Left lobe of liver (tissue), 2 donors: ENCODE data around the gene NDUFS8. TPM values are rescaled to one million over a fixed set of nuclear protein-coding genes. Genes with fewer than 3 reads are reported as not detected.

Experiments
- ATAC-seq: fragments of 200-7000 bp; cut with Tn5 transposase; one replicate; pipeline ENCODE4 v1.9.1; 2020; ENCODE audit warnings: mild to moderate bottlenecking, moderate library complexity
- DNase-seq: peaks from one replicate; pipeline ENCODE4 v3.0.0-alpha.2; 2020; ENCODE audit warnings: low spot score
- total RNA-seq: library from RNA; stranded (reverse); gene quantifications from one replicate; pipeline ENCODE4 v1.2.1, GENCODE V29; 2021
- donor health status: DM: no; HTN: no; CAD: no; lungs with moderate emphysema.
- donor health status: DM: no; HTN: yes; CAD: no.

NDUFS8 gene
- total RNA-seq, 1 donor from 2014 or later = 104 TPM

DNA sequence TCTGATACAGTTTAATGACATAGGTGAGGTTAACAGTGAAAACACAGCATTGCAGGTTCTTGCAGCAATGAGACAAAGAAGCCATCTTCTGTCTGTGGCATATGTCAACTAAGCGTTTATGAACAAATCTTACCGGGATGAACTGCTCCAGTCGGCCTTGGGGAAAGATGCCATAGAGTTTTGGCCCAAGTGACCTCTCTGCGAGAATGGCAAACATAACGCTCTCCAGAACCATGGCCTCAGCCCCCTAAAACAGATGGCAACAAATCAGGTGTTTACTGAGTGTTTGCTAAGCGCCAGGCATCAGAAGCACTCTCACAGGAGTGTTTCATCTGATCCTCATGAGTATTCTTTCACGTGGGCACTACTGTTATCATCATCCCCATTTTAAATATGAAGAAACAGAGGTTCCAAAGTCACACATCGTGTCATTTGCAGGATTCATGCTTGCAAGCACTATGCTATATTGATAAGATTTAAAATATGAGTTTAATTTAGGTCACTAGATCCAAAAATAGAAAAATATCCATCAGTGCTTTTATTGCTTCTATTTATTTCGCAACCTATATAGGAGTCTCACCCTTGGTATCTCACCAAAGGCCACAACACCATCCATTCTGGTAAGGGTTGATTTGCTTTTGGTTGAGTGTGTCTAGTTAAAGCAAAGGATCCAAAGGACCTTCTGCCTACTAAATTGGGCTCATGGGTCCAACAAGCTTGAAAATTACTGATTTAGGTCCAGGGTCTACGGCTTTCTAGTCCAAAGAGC, 44.3 kb downstream of the NDUFS8 start:
- peak; percentile 47 for DNase-seq
- peak; percentile 63 for ATAC-seq

DNA sequence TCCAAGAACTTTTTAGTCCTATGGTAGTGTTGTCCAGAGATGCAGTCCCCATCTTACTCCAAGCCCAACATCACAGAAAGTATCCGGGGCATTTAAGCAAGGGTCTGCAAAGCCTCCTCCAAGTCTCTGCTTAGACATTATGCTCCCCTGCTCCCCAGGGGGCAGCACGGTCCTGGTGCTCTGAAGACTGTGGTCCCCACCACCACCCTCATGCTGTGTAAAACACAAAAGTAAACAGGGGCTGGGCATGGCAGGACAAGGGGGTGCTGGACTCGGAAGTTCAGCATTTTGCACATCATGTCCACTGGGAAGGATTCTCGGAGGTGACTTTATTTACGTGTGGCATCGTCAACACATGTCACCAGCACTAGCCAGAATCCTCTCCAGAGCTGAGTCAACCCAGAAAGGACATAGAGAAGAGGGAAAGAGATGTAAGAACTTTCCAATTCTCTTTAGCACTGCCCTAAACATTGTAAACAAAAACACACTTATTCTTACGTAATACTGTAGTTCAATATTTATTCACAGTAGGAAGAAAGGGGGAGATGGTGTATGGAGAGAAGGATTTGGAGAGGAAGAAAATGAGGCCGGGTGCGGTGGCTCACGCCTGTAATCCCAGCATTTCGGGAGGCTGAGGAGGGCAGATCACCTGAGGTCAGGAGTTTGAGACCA, 46.0 kb downstream of the NDUFS8 start:
- ATAC-seq (peak; percentile 33), DNase-seq (no peak)

DNA sequence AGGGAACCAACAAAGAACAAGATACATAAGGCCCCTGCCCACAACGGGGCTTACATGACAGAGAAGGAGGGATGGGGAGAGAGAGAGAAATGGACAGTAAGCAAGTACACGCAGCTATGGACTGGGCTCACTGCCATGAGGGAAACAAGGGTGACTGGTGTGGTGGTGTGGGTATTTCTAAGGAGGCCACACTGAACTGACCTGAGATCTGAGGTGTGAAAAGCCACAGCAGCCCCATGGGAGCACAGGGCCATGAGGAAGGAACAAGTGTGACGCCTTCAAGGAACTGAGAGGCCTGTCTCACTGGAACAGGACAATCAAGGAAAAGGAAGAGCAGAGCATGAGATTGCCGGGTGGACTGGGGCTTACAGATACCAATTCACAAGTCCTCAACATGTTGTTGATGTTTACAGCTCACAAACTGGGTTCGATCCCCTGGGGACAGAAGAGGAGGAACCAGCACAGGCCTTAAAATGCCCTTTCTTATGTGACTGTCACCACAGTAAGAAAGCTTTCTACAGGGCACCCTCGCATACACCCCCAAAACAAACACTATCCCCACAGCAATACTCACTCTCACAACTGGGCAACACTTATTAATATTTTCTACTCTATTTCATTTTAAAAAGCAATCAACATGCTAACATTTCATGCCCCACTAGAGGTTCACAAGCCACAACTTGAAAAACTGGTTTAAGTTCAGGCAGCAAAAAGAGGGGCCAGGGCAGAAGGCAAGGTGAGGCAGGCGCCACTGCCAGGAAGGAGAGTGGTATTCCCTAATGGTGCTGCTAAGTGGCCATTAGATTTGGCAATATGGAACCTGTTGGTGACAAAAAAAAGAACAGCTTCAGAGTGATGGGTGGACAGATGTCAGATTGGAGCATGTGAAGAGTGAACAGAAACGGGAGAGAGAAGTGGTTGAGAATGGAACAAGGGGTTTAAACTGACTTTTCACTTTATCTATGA, 47.4 kb downstream of the NDUFS8 start:
- DNase-seq (no peak), ATAC-seq (peak; percentile 8)

DNA sequence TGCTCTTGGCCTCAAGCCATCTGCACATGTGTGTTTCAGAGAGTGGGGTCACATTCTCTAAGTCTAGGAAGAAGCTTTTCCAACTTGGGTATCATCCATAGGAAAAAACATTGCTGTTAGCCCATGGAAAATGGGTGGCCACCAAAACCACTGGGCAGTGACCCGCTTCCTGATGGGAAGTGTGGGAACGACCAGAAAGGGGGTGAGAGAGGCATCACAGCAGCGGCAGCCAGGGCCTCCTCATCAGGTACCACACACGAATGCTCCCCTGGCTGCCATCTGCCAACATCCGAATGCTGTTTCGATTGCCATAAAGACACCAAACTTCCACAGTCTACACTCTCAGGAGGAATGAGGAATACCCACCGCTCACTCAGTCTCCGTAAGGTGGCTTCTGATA, 50.4 kb downstream of the NDUFS8 start:
- no peak for DNase-seq
- no peak for ATAC-seq

DNA sequence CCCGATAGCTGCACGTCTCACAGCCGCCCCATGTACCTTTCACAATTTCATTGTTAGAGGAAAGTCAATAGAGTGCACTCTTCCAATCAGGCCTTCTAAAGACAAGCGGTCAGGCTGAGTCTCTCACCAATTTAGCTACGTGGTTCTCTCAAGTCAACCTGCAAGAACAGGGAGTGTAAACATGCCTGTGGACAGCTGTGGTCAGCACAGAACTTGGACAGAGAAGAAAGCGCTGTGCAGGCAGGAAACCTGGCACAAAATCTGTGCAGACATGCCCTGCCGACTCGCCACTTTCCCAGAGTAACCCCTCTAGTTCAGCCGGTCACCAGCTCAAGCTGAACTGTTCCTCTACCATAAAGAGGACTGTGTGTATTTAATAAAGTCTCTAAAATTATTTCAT, 51.2 kb downstream of the NDUFS8 start:
- DNase-seq (peak; percentile 76), ATAC-seq (peak; percentile 94)

DNA sequence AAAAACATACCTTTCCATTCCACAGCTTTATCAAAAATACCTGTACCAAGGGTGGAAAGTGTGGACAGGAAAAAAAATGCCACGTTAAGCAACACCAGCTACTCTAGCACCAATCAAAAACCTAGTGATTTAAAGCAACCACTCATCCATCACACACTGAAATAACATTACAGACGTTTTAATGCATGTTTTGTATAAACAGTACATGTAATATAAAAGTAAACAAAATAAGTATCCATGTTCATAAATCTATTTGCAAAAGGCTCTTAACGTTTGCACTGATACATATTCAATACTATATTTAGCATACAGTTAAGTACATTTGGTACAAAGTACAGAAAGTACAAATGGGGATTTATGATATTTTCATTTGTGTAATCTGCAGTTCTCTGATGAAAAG, 52.0 kb downstream of the NDUFS8 start:
- DNase-seq = no peak
- no peak for ATAC-seq

DNA sequence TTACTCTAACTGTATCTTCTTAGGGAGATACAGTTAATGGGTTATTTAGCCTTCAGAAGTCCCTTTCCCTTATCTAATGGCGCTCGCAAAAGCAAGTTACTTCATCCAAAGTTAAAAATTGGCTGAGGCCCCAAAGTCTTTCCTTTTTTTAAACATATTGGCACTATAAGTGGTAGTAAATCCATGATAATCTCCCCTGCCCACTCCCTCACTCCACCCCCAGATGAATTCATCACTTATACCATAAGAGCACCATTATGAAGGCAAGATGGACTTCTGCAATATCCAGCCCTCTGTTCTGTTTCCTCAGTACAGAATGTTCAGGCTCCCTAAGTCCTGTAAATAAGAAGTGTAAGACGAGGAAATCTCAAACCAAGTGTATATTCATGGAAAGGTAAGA, 53.0 kb downstream of the NDUFS8 start:
- ATAC-seq (no peak), DNase-seq (no peak)

Other genes starting within 250 kb of the NDUFS8 start
- gene UNC93B1, start 26.6 kb upstream of the NDUFS8 start, total RNA-seq = 18.9 TPM
- 3.2 TPM for gene ALDH3B1, start 20.4 kb upstream of the NDUFS8 start, total RNA-seq
- gene TCIRG1, start 8.3 kb downstream of the NDUFS8 start, total RNA-seq = 66.5 TPM
- gene CHKA, start 90.7 kb downstream of the NDUFS8 start, total RNA-seq = 15.5 TPM
- gene KMT5B, start 182.6 kb downstream of the NDUFS8 start, total RNA-seq = 19.3 TPM
- gene C11orf24, start 241.3 kb downstream of the NDUFS8 start, total RNA-seq = 50.1 TPM